ENCODE data around the gene LGMN.

Gene LGMN

DNA sequence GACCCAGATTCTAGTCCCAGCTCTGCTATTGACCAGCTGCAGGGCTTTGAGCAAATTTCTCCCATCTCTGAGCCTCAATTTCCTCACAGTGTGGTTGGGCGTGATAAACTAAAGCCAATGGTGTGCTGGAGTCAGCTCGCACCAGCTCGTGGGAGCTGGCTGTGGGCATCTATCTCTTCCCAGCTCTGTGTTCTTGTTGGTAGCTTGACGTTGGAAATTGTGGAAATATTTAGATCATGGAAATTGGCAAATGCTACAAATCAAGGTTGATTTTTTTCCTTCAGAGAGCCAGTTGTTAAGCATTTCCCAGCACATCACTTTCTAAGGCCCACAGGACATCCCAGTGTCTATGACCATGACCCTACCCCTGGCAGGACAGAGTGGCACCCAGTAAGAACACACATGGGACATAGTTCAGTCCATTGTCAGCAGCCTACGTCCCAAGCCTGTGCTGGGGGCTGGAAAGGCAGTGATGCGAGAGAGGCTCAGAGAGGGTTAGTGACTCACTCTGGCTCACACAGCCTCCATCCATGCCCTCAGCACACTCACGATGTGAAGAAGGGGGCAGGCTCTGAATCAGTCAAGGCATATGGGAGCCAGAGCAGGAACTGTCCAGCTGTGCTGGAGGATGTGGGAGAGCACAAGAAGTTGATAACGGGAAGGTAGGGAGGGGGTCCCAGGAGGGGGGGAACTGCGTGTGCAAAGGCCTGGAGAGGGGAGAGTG, 77.6 kb downstream of the LGMN start:
- no peak for DNase-seq

GRCh38 chr14:92670160-92670559, 78.3 kb downstream of the LGMN start:
- DNase-seq, result no peak

DNA sequence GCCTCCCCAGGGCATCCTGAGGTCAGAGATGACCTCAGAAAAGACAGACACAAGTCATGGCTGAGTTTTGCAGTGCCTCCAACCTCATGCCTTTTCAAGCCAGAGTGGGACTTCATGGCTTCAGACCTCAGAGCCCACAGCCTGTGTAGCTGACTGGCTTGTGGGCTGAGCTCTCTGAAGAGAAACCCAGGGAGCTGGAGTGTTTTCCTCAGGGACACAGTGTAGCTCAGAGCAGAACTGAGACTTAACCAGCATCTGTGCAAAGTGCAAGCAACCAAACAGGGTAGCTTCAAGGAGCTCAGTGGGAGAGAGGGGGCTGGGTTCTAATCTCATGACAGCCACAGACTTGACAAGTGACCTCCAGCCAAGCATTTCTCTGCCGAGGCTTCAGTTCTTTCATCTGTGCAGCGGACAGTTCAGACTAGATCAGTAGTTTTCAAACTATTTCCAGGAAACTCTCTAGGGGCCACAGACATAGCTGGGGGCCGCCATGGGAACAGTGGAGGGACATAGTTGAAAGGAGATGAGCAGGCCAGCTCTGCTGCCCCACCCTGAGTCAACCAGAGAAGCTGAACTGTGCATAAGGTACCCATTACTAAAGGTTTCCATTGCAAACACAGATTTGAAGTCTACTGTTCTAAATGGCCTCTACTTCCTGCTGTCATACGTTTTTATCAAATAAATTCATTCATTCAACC, 80.0 kb downstream of the LGMN start:
- no peak for DNase-seq

DNA sequence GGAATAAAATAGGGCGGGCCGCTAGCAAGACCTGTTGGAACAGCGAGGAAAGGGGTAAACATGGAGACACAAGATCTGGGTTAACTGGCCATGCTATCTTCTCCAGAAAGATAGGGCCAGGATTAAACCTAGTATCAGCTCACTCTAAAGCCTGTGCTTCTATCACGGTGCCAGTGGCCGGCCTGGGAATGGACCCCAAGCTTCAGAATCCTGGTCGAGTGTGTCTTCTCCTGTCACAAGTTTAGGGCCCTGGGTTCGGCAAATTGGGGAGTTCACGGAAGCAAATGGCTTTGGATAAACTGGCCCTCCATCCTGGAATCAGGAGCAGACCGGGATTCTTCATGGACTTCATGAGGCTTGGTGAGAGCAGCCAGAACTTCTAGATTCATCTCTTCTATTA, 82.2 kb downstream of the LGMN start:
- DNase-seq, result no peak

- DNase-seq, result no peak
Measured at GRCh38 chr14:92665661-92666110, 82.7 kb downstream of the LGMN start.

- DNase-seq, result no peak
Measured at GRCh38 chr14:92663049-92663448, 85.4 kb downstream of the LGMN start.

DNA sequence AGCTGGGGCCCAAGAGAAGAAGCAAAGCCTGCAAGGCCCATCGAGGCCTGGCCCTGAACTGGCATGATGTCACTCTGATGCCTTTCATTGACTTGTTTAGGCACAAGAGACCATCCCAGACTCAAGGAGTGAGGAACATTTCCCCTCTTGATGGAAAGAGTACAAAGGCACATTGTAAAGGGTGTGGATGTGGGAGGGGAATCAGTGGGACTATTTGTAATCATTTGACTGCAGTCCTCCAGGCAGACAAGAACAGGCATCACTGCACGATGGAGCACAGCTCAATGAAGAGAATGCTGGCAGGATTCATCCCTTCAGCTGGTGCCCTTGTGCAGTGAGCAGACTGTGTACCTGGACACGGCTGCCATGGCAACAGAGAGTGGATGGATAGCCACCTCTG, 87.9 kb downstream of the LGMN start:
- DNase-seq, result no peak

GRCh38 chr14:92659765-92660561, 88.5 kb downstream of the LGMN start:
- no peak for DNase-seq

DNA sequence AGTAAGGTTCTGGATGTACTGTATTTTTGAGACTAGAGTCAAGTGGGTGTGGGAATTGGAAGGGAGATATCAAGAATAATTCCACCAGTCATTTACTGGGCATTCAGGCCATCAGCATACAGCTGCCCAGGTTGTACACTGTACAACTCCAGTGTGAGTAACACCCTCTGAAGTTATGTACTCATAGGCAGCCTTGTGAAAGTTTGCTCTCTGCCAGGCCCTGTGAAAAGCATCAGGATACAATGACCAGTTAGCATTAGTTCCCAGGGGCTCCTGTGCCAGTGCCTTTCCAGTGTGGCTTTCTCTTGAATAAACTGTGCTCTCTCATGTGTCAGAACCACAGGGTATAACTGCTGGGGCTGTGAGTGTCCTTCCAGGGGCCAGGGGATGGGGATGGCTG, 89.7 kb downstream of the LGMN start:
- DNase-seq, result no peak

GRCh38 chr14:92658160-92658559, 90.3 kb downstream of the LGMN start:
- DNase-seq, result no peak

DNA sequence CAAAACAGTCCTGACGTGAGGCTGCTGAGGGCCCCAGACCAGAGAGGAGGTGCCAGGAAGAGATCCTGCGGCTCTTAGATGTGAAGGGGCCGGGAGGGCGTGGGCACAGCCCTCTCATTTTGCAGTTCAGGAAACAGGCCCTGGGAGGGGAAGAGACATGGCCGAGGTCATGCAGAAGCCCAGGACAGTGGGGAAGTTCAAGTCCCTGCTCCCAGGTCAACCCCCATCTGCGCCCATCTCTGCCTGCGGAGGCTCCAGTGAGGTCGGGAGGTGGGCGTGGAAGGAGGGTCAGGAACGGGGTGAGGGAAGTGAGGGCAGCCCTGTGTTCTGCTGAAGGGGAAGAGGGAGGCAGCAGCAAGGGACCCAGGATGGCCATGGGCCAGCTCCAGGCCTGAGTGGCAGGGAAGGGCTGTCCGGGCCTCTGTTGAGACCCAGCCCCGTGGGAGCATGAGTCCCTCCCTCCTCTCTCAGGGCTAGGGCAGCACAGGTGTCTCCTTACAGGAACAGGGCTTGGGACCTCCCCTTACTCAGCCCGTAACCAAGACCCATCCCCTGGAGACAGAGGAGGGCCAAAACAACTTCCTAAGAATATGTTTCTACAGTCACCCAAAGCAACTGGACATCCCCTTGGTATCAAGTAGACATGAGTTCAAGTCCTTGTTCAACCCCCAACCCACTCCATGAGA, 90.8 kb downstream of the LGMN start:
- DNase-seq, result no peak

DNA sequence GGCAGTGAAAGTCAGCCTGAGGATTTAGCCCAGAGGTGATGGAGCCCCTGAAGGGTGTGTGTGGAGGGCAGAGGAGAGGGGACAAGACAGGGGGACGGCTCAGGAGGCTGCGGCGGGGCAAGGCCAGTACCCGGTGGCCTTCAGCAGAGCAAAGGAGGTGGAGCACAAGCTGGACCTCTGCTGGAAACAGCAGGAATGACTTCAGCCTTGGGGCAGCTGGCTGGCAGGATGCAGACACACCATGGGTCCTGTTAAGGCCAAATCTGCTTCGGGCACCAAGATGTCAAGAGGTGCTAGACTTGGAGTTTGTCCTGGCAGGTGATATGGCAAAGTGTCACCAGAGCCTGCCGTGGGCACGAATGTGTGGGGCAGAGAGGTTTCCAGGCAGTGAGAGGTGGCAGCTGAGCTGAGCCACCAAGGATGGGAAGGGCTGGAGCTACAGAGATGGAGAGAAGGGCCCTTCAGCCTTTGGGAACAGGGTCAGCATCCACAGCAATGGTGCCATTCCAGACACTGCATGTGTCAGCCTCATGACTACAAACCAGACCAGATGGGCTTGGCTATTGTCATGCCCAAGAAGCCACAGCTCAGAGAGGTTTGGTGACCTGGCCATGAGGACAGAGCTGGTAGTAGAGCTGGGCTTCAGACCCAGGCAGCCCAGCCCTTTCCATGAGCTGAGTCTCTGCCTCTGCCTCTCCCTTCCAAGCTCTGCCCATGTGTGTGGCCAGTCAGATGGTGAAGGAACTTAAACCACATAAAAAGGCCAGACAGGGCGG, 91.9 kb downstream of the LGMN start:
- DNase-seq, result no peak

- DNase-seq, result no peak
Measured at GRCh38 chr14:92655419-92656201, 92.8 kb downstream of the LGMN start.

GRCh38 chr14:92654239-92654901, 94.1 kb downstream of the LGMN start:
- DNase-seq, result no peak
